GM13976 (cell line): ENCODE results near the gene MCEMP1.

Experiments used
- DNase-seq: peaks from one replicate; pipeline ENCODE4 v3.0.0; 2012; ENCODE audit warnings: low spot score
- in situ Hi-C: fragments of 300-500 bp; cut with MboI; formaldehyde crosslinking; loops from one replicate; pipeline ENCODE4 v1.12.0; 2022; ENCODE audit warnings: low sequenced_read_pairs, mixed read lengths, inconsistent platforms; ENCODE audit not compliant: unreplicated experiment
- TF ChIP-seq, protein P1 (sequence below): IDR thresholded peaks from 2 replicates; pipeline ENCODE4 v1.5.1; 2012; ENCODE audit warnings: borderline replicate concordance, mild to moderate bottlenecking; ENCODE audit not compliant: insufficient read depth; ENCODE audit errors: extremely low read depth, missing control alignments, control extremely low read depth

The MCEMP1 gene

DNA sequence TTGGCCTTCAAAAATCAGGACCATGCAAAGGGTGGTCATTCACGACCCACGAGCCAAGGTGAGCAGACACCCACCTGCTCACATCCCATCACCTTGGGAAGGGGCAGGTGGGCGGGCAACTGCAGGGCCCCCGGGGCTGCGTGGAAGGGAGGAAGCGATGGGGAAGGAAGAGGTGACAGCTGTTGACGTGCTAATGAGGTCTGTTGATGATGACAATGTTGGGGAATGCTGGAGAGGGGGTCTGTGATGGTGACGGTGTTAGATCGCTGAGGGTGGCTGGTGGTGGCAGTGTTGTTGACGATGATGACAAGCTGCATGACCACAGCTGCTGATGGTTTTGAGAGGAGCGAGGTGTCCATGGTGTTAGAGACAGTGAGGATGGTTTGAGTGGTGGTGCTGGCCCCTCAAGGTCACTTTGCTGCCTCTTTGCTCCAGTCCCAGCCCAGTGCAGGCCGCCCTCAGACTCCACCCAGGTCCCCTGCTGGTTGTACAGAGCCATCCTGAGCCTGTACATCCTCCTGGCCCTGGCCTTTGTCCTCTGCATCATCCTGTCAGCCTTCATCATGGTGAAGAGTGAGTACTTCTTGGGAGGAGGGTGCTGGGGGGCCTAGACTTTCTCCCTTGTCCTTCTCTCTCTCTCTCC is 900 bp downstream of the MCEMP1 start:
- TF ChIP-seq, protein P1, sequence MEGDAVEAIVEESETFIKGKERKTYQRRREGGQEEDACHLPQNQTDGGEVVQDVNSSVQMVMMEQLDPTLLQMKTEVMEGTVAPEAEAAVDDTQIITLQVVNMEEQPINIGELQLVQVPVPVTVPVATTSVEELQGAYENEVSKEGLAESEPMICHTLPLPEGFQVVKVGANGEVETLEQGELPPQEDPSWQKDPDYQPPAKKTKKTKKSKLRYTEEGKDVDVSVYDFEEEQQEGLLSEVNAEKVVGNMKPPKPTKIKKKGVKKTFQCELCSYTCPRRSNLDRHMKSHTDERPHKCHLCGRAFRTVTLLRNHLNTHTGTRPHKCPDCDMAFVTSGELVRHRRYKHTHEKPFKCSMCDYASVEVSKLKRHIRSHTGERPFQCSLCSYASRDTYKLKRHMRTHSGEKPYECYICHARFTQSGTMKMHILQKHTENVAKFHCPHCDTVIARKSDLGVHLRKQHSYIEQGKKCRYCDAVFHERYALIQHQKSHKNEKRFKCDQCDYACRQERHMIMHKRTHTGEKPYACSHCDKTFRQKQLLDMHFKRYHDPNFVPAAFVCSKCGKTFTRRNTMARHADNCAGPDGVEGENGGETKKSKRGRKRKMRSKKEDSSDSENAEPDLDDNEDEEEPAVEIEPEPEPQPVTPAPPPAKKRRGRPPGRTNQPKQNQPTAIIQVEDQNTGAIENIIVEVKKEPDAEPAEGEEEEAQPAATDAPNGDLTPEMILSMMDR, result no peak
- in situ Hi-C loops, result no loop called here
- no peak for DNase-seq

DNA sequence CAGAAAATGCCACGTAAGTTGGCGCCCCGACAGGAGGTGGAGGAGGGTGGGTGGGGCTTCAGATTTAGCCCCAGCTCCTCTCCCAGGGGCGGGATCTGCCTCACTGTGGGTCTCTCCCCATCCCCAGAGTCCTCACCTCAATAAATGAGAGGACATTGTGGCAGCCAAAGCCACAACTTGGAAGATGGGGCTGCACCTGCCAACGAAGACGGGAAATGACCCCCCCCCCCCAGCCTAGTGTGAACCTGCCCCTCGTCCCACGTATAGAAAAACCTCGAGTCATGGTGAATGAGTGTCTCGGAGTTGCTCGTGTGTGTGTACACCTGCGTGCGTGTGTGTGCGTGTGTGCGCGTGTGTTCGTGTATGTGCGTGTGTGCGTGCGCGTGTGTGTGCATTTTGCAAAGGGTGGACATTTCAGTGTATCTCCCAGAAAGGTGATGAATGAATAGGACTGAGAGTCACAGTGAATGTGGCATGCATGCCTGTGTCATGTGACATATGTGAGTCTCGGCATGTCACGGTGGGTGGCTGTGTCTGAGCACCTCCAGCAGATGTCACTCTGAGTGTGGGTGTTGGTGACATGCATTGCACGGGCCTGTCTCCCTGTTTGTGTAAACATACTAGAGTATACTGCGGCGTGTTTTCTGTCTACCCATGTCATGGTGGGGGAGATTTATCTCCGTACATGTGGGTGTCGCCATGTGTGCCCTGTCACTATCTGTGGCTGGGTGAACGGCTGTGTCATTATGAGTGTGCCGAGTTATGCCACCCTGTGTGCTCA is 2.3 kb downstream of the MCEMP1 start:
- DNase-seq, result peak; percentile 82
- in situ Hi-C loops, result no loop called here
- TF ChIP-seq, protein P1, result peak; percentile 63

DNA sequence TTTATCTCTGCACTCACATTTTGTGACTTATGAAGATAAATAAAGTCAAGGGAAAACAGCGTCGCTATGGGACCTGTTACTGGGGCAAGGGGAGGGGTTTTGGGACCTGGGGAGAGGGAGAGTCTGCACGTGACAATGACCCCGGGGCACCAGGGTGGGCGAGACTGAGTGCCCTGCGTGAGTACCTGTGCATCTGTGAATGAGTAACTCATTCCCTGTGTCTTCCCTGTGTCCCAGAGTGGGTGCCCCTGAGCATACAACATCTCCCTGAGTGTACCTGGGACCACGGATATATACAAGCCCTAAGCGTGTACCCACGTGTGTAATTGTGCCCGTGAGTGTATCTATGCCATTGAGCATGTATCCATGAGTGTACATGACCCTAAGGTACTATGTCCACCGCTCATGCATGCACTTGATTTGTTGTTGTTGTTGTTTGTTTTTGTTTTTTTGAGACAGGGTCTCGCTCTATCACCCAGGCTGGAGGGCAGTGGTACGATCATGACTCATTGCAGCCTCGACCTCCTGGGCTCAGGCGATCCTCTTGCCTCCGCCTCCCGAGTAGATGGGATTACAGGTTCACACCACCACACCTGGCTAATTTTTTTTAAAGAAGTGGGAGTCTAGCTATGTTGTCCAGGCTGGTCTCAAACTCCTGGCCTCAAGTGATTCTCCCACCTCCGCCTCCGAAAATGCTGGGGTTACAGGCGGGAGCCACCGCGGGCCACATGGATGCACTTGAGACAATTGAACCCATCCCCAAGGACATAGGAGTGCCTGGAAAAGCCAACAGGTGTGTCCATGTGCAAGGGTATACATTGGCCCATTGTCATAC is 3.1 kb downstream of the MCEMP1 start:
- DNase-seq, result no peak
- TF ChIP-seq, protein P1, result no peak
- in situ Hi-C loops, result loop anchor here (5.0 kb wide), 1 partner anchor 117 kb away; no protein-coding TSS in a partner anchor

DNA sequence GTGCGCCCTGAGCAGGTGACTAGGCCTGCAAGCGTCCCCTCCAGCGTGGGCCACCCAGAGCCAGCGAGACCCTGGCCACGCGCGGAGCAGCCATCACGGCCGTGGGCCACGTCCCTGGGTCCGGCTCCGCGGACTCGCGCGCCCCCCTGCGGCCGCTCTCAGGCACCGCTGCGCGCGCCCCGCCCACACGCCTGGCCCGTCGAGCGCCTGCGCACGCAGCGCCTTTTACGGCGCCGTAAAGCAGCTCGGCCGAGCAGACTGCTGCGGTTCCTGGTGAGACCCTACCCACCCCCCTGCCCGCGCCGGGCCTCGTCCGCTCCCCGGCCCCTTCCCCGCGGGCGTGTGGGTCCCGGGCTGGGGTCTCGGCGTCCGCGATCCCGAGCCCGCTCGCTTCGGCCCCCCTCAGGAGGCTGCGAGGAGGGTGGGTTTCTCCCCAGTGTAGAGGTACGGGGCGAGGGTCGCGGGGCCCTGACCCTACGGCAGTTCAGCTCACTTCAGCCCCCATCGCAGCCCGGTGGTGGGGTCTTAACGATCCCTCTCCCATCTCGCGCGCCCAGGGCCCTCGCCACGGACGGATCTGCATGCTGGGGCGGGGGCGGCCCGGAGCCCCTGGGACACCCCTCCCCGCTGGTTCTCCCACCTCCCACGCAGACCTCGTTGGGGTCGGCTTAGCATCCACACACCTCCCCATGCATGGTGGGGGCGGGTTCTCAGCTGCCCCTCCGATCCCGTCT is 3.9 kb downstream of the MCEMP1 start, which contains the start of gene TRAPPC5:
Gene TRAPPC5, plus strand, starts transcription at position 228 of the 734 bp plus-strand sequence. CDS start 1,421 bp downstream, outside the sequence.
- peak; percentile 91 for DNase-seq
- in situ Hi-C loops, result loop anchor here (5.0 kb wide), 1 partner anchor 117 kb away; no protein-coding TSS in a partner anchor
- TF ChIP-seq, protein P1, result peak; percentile 99

DNA sequence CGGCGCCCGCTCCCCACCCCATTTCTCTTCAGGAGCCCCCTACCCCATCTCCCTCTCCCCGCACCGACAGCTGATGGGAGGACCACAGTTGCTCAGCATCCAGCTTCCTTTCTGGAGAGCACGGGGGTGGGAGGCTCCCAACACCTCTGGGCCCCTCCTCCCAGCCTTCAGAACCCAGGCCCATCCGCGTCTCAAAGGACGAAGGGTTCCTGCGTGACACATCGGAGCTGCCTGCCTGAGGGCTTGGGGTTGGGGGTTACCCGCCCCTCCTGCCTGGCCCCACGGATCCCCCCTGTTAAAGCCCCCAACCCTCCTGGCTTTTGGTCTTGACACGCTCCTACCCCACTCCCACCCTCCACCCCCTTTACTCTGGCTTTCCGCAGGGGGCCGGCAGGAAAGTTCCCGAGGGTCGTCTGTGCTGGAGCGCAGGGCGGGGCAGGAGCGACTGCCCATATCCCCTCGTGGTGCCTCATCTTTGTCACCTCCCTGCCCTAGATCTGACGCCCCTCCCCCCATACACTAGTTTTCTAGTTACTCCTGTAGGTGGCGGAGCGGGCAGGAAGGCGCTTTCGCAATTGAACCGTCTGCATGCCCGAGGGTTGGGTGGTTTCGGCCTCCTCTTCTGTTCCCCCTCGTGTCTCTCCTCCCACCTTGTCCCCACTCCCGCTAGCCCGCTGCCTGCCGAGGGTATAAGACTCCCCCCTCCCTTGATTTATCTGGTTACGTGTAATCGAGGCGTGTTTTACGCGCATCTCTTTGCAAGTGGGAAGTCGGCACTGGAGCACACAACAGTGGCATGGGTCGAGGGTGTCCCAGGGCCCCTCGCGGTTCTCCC is 4.7 kb downstream of the MCEMP1 start:
- in situ Hi-C loops, result loop anchor here (5.0 kb wide), 1 partner anchor 116 kb away; no protein-coding TSS in a partner anchor
- DNase-seq, result peak; percentile 88
- TF ChIP-seq, protein P1, result peak; percentile 53
